GM19372 (cell line): ENCODE results near the gene ZNF451.

ENCODE experiments used
- ATAC-seq: cut with Tn5 transposase; IDR thresholded peaks from one replicate; pipeline ENCODE4 v1.9.1; 2021; ENCODE audit warnings: mild to moderate bottlenecking, low read depth, moderate library complexity; ENCODE audit not compliant: unreplicated experiment

The ZNF451 gene

GRCh38 chr6:57198926-57199636, 109.1 kb downstream of the ZNF451 start:
- ATAC-seq, result no peak

- ATAC-seq, result no peak
Observed at GRCh38 chr6:57201718-57202117, 111.7 kb downstream of the ZNF451 start.

- no peak for ATAC-seq
Observed at GRCh38 chr6:57205550-57206328, 115.8 kb downstream of the ZNF451 start.

- no peak for ATAC-seq
Observed at GRCh38 chr6:57207141-57207540, 117.2 kb downstream of the ZNF451 start.

- ATAC-seq, result no peak
Observed at GRCh38 chr6:57207872-57208271, 117.9 kb downstream of the ZNF451 start.

GRCh38 chr6:57209030-57209429, 119.0 kb downstream of the ZNF451 start:
- ATAC-seq, result no peak

GRCh38 chr6:57210060-57210459, 120.1 kb downstream of the ZNF451 start:
- no peak for ATAC-seq

- ATAC-seq, result no peak
Observed at GRCh38 chr6:57215260-57215659, 125.3 kb downstream of the ZNF451 start.

GRCh38 chr6:57216235-57217101, 126.5 kb downstream of the ZNF451 start:
- ATAC-seq, result no peak

- no peak for ATAC-seq
Observed at GRCh38 chr6:57217270-57217669, 127.3 kb downstream of the ZNF451 start.
